Fibroblast of lung (primary cell): ENCODE measurements around the gene MRS2.

Source experiments
- CTCF ChIP-seq, 2 donors: IDR thresholded peaks in 1 of 2; conservative IDR thresholded peaks in 1 of 2; 1 replicate in 1 of 2; 2 replicates in 1 of 2; pipeline ENCODE4 v1.5.1; 2011 to 2012; ENCODE audit warnings: low read length in 2 of 2, control low read depth in 1 of 2, inconsistent platforms in 1 of 2, low read depth in 1 of 2, mild to moderate bottlenecking in 1 of 2
- EZH2 ChIP-seq: IDR thresholded peaks from 2 replicates; pipeline ENCODE4 v1.5.1; 2012; ENCODE audit warnings: low read length, control low read depth, mild to moderate bottlenecking; ENCODE audit errors: missing control alignments

- TF ChIP-seq CTCF (conservative IDR thresholded peaks at IDR 0.05 in 1 of 2, IDR thresholded peaks at IDR 0.05 in 1 of 2; ENCODE audit: low read depth in 1 of 2, low read length in 2 of 2) (no peak), EZH2 (no peak)
These were observed 727 bp downstream of the MRS2 start for GRCh38 chr6:24403501-24403824.
